Stimulated activated CD4-positive, alpha-beta T cell treated with anti-CD3 and anti-CD28 coated beads, Interleukin-1b, Interleukin-23, amount 100 ng/mL, for 24 hours (primary cell): Measurements from ENCODE around the gene CREBBP.

ENCODE experiments used
- DNase-seq, 4 experiments: peaks; one replicate each; pipeline ENCODE4 v3.0.0-alpha.2; 2020; ENCODE audit warnings: low read depth in 4 of 4, low spot score in 1 of 4

CREBBP gene

DNA sequence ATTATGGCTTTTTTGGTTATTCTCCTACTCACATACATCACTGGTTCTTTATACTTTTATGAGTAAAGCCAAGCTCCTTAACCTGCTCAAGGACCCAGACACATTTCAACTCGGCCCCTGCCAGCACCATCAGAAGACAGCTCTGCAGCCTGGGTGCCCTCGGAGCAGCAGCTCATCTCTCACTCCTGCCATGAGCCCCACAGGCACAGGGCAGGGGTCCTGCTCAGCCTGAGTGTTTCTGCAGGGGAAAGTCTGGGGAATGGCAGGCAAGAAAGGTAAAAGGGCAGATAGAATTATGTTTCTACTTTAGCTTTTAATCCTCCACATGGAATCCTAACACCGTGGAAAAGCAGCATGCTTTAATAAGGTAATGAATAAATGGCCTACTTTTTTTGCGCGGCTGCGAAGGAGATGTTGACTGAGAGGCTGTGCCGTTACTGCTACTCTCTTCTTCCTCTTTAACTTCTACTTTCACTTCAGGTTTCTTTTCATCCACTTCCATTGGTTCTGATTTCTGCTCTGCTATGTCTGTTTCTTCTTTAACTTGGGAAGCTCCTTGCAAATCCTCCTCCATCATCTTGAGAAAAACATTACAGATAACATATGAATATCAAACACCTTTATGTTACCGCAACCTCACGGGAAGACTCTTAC lies 113.1 kb downstream of the CREBBP start:
- DNase-seq: no peak

DNA sequence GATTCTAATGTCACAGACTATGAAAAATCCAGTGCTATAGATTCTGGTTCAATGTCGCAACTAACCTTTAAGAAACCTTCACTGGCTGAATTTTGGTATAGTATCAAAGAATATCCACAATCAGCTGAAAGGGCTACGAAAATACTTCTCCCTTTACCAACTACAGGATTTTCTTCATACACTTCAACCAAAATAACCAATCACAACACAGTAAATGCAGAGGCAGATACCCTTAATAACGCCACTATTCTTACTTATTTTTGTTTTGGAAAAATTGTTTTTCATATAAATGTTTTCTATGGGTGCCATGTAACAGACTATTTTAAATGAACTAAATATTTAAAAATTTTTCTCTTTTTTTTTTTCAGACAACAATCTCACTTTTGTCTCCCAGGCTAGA lies 114.3 kb downstream of the CREBBP start:
- DNase-seq: no peak

GRCh38 chr16:3764409-3764808 lies 116.1 kb downstream of the CREBBP start:
- DNase-seq: no peak

GRCh38 chr16:3762107-3762750 lies 118.3 kb downstream of the CREBBP start:
- no peak for DNase-seq

- DNase-seq: no peak
Measured at GRCh38 chr16:3761375-3762106, 119.0 kb downstream of the CREBBP start.

DNA sequence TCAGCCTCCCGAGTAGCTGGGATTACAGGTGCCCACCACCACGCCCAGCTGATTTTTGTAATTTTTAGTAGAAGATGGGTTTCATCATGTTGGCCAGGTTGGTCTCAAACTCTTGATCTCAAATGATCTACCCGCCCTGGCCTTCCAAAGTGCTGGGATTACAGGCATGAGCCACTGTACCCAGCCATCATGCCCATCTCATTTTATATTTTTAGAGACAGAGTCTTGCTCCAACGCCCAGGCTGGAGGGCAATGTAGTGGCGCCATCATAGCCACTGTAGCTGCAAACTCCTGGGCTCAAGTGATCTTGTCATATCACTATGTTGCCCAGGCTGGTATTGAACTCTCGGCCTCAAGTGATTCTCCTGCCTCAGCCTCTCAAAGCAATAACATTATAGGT lies 120.0 kb downstream of the CREBBP start:
- DNase-seq: no peak

DNA sequence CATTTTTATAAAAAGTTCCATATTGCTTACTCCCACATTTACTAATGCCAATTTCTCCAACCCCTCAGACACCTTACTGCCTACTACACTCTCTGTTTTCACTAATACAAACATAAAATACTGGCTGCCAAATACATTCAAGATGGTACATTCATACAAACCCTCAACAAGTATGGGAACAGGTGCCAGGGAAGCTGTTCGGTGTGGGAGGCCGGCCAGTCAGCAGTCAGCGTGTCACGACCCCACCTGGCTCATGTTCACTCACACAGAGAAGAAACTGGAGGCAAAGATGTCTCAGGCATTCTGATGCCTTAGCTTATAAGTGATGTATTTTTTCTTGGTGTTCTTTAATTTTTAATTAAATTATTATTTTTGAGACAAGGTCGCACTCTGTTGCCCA lies 120.8 kb downstream of the CREBBP start:
- DNase-seq: no peak

DNA sequence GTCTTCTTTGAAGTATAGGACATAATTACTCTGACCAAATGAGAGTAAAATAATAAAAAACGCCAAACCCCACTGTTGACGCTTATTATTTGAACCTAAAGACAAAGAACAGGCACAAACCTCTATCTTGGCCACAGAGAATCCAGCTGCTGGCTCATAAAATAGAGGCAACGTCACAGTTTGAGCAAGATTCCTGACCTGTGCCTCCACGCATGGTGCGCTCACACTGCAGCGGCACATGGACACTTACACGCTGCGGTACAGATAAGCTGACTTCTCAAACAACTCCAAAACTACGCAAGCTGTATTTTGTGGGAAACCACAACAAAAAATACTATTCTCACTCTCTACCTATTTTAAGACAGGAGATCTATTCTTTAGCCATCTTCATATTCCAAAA lies 124.4 kb downstream of the CREBBP start:
- no peak for DNase-seq

DNA sequence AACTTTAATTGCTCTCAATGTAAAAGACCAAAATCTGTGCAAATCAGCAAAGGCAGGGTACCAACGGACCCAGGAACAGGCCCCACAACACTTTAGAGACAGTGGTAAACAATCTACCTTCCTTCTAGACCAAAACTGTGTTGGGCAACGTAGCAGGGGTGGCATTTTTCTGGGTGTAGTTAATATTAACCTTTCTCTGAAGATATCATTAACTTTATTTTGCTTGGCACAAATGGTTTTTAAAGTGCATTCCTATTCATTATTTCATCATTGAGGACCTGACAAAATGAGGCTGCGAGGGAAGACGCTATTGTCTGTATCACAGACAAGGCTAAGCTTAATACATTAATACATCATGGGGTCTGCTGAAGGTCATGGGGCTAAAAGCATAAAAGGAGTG lies 125.3 kb downstream of the CREBBP start:
- DNase-seq: no peak

DNA sequence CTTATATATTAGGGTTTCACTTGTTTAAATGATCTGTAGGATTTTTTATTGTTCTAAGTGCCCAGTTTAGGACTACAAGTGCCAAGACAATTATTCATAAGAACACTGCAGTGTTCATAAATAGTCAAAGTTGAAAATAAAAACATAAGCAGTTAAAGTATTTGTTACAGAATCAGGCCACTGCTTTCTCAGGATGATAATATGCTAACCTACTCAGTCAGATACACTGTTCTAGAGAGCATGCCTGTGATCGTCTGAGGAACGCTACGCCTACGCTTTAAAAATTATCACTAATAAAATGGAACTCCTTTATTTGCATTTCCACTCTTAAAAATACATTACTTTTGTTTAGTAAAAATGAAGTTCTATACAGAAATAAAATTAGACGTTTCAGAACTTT lies 125.7 kb downstream of the CREBBP start:
- DNase-seq: no peak

DNA sequence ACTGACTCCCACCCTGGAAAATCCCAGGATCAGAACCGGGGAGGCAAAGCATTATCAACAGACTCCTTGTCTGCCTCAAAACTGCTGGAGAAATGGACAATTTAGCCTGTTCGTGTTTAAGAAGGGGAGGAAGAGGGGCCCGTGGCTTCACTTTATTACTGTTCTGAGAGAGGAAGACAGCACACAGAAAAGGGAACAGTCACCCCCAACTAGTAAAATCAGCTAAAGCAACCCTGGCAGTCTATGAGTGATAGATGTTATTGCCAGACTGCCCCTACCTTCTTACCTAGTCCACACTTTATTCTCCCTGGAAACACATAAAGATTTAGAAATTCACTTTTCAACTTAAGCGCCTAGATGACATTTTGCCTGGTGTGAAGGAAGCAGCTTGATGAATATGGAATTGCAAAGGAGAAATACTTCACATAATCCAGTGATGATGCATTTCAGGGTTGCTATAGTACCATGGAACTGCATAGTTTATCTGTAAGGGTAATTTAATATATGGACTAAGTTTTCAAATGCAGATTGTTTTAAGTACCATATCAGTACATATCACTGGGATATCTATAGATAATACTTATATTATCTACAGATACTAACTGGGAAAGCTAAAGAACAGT lies 126.3 kb downstream of the CREBBP start:
- DNase-seq: no peak

DNA sequence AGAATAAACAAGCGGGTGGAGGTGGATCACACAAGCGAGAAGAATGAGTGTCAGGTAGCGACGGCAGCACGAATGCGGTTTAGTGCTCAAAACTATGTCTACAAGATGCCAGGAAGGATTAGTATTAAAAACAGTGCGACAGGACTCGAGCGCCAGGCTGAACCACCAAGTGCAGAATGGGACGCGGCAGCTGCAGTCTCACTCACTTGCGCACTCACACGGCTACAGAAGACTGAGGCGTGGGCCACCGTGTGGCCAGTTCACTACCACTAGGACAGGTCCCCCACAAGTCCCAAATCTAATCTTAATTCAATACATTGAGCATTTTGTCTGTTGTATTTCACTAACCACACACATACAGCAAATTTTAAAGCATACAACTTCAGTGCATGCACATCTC lies 127.5 kb downstream of the CREBBP start:
- no peak for DNase-seq

GRCh38 chr16:3751878-3752277 lies 128.6 kb downstream of the CREBBP start:
- no peak for DNase-seq

- DNase-seq: no peak
Measured at GRCh38 chr16:3748307-3748706, 132.2 kb downstream of the CREBBP start.

DNA sequence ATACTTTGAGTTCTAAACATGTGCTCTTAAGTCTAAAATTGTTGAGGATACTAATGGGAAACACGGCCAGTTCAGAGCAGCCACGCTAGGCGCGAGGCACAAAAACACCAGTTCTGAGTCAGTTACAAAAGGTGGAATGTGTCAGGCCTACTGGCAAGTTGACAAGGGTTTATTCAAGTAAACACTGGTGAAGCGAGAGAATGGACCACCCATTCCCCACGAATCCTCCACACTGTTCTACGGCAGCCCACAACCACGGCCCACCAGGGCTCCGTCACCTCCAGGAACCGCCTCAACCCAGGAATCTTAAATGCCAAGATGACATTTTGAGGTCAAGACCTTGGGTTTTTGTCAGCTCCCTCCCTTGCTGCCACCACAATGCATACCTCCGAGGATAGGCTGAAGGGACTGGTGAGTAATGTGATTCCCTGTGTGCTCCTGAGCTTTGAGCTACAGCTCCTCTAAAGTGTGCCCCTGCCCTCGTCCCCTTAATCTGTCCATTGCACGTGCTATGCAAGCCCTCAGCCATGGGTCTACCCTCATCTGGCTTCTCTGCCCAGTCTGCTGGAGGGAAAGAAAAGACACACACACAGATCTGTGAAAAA lies 134.7 kb downstream of the CREBBP start:
- DNase-seq: no peak

- no peak for DNase-seq
Measured at GRCh38 chr16:3744018-3744417, 136.5 kb downstream of the CREBBP start.

- no peak for DNase-seq
Measured at GRCh38 chr16:3740934-3741333, 139.6 kb downstream of the CREBBP start.

DNA sequence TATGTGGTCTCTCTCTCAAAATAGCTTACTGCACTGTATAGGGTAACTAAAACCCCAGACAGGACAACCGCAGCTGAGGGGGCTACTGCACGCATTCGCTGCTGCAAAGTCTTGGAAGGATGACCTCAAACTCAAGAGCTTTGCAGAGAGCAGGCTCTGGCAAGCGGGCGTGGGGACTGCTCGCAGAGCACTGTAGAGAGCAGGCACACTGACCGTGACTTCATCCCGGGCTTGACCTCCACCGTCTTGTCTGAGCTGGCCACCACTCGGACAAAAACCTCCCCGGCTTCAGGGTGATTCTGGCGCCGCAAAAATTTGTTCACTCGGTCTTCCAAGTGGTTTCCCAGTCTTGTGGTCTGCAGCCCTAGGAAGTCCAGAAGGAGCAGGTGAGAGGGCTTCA lies 140.3 kb downstream of the CREBBP start:
- no peak for DNase-seq

- DNase-seq: no peak
Measured at GRCh38 chr16:3739636-3740035, 140.9 kb downstream of the CREBBP start.

- no peak for DNase-seq
Measured at GRCh38 chr16:3738541-3738940, 142.0 kb downstream of the CREBBP start.

DNA sequence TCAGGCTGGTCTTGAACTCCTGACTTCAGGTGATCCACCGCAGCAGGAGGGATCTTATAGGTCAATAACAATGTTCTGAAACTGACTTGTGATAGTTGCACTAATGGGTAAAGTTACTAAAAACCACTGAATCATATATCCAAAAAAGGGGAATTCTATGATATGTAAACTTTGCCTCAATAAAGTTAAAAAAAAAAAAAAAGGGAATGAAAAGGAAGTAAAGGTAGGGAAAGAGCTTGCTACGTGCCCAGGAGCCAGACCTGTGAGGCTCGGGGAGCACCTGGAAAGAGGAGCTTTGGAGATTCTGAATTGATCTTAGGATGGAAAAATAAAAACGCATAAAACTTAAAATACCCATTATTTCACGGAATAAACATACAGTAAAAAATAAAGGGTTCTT lies 142.4 kb downstream of the CREBBP start:
- DNase-seq: no peak

DNA sequence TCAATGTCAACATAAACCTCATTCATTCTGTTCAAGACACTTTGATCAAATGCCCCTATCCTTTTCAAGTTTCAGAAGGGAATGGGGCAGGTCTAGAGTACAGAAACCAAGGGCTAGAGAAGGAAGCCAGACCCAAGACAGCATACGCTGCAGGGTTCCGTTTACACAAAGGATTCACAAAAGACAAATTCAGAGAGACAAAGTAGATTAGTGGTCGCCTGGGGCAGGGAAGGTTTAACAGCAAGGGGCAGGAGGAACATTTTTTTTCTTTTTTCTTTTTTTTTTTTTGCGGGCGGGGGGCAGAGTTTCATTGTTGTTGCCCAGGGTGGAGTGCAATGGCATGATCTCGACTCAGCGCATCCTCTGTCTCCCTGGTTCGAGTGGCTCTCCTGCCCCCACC lies 143.3 kb downstream of the CREBBP start:
- no peak for DNase-seq
